ENCODE results near the gene CNTN5.
A peak's percentile ranks its signal among the peaks of the same experiment; 100 is the strongest.

Gene CNTN5

DNA sequence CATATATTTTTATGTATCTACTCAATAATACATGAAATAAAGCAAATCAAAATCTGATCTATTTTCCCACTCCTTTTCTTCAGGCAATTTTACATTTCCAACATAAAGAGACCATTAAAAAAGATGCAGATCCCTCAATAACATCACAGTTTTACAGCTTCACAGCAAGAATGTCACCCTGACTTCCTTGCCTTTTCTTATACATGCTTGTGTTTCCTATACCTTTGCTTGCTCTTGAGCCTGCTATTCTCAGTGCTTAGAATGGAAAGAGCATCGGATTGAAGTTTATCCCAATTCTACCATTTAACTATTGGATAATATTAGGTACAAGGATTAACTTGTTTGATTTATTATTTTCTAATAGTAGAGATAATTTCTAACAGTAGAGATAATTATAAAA lies 176.7 kb downstream of the CNTN5 start:
- no peaks in the 10 kb centered on the region for H3K36me3 Mint-ChIP-seq (ENCODE audit: low read depth)
- H3K4me3 Mint-ChIP-seq: no peak overlapping the region
- no peak overlapping the region for H3K27ac Mint-ChIP-seq
- no peaks in the 10 kb centered on the region for H3K4me1 Mint-ChIP-seq
- no peaks in the 10 kb centered on the region for H3K27me3 Mint-ChIP-seq (ENCODE audit: low read depth)
- no peaks in the 10 kb centered on the region for H3K9me3 Mint-ChIP-seq
- TF ChIP-seq CTCF (IDR thresholded peaks at IDR 0.05; ENCODE audit: unreplicated experiment in 3 of 3): no peak

- TF ChIP-seq CTCF (IDR thresholded peaks at IDR 0.05; ENCODE audit: unreplicated experiment in 3 of 3): no peak
- Mint-ChIP-seq H3K27me3 (ENCODE audit: low read depth) (no peaks in the 10 kb centered on the region), H3K27ac (no peak overlapping the region), H3K36me3 (ENCODE audit: low read depth) (no peaks in the 10 kb centered on the region), H3K4me3 (no peak overlapping the region), H3K9me3 (no peaks in the 10 kb centered on the region), H3K4me1 (no peaks in the 10 kb centered on the region)
These were observed 177.5 kb downstream of the CNTN5 start for GRCh38 chr11:99198215-99198614.

GRCh38 chr11:99199341-99199740 lies 178.6 kb downstream of the CNTN5 start:
- no peak for TF ChIP-seq CTCF (IDR thresholded peaks at IDR 0.05; ENCODE audit: unreplicated experiment in 3 of 3)
- no peaks in the 10 kb centered on the region for H3K9me3 Mint-ChIP-seq
- no peaks in the 10 kb centered on the region for H3K36me3 Mint-ChIP-seq (ENCODE audit: low read depth)
- H3K4me3 Mint-ChIP-seq: no peak overlapping the region
- peak overlapping the region in 1 of 3 experiments; percentile 12 for H3K27ac Mint-ChIP-seq
- no peaks in the 10 kb centered on the region for H3K27me3 Mint-ChIP-seq (ENCODE audit: low read depth)
- H3K4me1 Mint-ChIP-seq: no peaks in the 10 kb centered on the region

DNA sequence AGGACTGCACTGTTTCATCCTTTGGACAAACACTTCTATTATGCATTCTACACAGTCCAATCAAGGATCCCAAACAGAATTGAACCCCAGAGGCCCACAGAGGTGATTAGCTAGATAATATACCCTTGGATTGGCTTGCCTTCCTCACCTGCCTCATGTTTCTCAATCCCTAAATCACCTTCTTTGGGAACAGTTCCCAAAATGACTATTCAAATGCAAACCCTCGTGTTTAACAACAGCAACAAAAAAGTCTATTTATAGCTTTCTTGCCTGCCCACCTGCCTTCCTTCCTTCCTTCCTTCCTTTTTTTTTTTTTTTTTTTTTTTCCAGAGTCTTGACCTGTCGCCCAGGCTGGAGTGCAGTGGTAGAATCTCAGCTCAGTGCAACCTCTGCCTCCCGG lies 180.0 kb downstream of the CNTN5 start:
- Mint-ChIP-seq H3K36me3 (ENCODE audit: low read depth) (no peaks in the 10 kb centered on the region), H3K4me1 (no peaks in the 10 kb centered on the region), H3K27me3 (ENCODE audit: low read depth) (no peaks in the 10 kb centered on the region), H3K4me3 (no peak overlapping the region), H3K27ac (no peak overlapping the region), H3K9me3 (no peaks in the 10 kb centered on the region)
- TF ChIP-seq CTCF (IDR thresholded peaks at IDR 0.05; ENCODE audit: unreplicated experiment in 3 of 3): no peak

- TF ChIP-seq CTCF (IDR thresholded peaks at IDR 0.05; ENCODE audit: unreplicated experiment in 3 of 3): no peak
- Mint-ChIP-seq H3K4me3 (no peak overlapping the region), H3K36me3 (ENCODE audit: low read depth) (no peaks in the 10 kb centered on the region), H3K9me3 (no peaks in the 10 kb centered on the region), H3K27ac (no peak overlapping the region), H3K27me3 (ENCODE audit: low read depth) (no peaks in the 10 kb centered on the region), H3K4me1 (no peaks in the 10 kb centered on the region)
These were observed 188.1 kb downstream of the CNTN5 start for GRCh38 chr11:99208813-99209212.

- H3K36me3 Mint-ChIP-seq (ENCODE audit: low read depth): no peaks in the 10 kb centered on the region
- no peak for TF ChIP-seq CTCF (IDR thresholded peaks at IDR 0.05; ENCODE audit: unreplicated experiment in 3 of 3)
- H3K4me3 Mint-ChIP-seq: no peak overlapping the region
- peaks cover 9% of the 10 kb centered on the region for H3K9me3 Mint-ChIP-seq
- no peak overlapping the region for H3K27ac Mint-ChIP-seq
- no peaks in the 10 kb centered on the region for H3K27me3 Mint-ChIP-seq (ENCODE audit: low read depth)
- H3K4me1 Mint-ChIP-seq: no peaks in the 10 kb centered on the region
These were observed 208.8 kb downstream of the CNTN5 start for GRCh38 chr11:99229544-99229943.
